Measurements from ENCODE around the gene PRKN. TPM values are rescaled to one million over a fixed set of nuclear protein-coding genes. Genes with fewer than 3 reads are reported as not detected.

The PRKN gene
- total RNA-seq, 1 donor from 2014 or later: 2.6 TPM

GRCh38 chr6:161544801-161545480 is 1182.6 kb downstream of the PRKN start:
- no peaks in the 10 kb centered on the region for H3K4me1 ChIP-seq
- no peaks in the 10 kb centered on the region for H3K9me3 ChIP-seq
- no peaks in the 10 kb centered on the region for H3K36me3 ChIP-seq
- H3K27ac ChIP-seq: no peak overlapping the region
- intact Hi-C loops (cut with DNase I): no loop called here
- no peak overlapping the region for H3K4me3 ChIP-seq
- TF ChIP-seq, protein P1, sequence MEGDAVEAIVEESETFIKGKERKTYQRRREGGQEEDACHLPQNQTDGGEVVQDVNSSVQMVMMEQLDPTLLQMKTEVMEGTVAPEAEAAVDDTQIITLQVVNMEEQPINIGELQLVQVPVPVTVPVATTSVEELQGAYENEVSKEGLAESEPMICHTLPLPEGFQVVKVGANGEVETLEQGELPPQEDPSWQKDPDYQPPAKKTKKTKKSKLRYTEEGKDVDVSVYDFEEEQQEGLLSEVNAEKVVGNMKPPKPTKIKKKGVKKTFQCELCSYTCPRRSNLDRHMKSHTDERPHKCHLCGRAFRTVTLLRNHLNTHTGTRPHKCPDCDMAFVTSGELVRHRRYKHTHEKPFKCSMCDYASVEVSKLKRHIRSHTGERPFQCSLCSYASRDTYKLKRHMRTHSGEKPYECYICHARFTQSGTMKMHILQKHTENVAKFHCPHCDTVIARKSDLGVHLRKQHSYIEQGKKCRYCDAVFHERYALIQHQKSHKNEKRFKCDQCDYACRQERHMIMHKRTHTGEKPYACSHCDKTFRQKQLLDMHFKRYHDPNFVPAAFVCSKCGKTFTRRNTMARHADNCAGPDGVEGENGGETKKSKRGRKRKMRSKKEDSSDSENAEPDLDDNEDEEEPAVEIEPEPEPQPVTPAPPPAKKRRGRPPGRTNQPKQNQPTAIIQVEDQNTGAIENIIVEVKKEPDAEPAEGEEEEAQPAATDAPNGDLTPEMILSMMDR (IDR thresholded peaks at IDR 0.05): no peak
- DNase-seq (ENCODE audit: low spot score in 2 of 2): no peak
- H3K27me3 ChIP-seq: no peaks in the 10 kb centered on the region

DNA sequence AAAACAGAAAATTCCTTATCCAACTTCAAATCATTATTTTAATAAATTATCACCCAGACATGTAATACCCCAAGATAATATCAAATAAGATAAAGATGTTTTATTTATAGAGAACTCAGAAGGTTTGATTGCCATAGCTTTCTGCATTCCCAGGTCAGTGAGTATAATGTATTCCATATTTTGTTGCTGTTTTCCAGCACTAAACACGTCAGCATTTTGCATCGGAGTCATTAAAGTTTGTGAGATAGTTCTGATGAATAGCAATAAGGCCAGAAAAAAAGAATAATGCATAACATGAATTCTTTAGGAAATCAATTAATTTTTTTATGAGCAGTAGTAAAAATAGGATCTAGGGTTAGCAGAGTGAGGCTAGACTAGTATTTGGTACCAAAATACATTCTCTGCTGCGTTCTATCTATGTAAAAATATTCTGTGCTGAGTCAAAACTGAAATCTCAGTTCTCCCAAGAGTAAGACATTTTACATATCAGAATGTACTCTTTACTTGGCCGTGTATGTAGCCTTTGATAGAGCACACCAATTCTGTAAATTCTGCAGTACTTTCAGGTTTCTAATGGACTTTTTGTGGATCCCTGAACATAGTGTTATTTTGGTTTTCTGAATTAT is 1183.8 kb downstream of the PRKN start:
- Histone ChIP-seq H3K27ac (no peak overlapping the region), H3K27me3 (no peaks in the 10 kb centered on the region), H3K4me3 (no peak overlapping the region), H3K4me1 (no peaks in the 10 kb centered on the region), H3K9me3 (no peaks in the 10 kb centered on the region), H3K36me3 (no peaks in the 10 kb centered on the region)
- TF ChIP-seq, protein P1 (IDR thresholded peaks at IDR 0.05): no peak
- intact Hi-C loops (cut with DNase I): no loop called here
- no peak for DNase-seq (ENCODE audit: low spot score in 2 of 2)

DNA sequence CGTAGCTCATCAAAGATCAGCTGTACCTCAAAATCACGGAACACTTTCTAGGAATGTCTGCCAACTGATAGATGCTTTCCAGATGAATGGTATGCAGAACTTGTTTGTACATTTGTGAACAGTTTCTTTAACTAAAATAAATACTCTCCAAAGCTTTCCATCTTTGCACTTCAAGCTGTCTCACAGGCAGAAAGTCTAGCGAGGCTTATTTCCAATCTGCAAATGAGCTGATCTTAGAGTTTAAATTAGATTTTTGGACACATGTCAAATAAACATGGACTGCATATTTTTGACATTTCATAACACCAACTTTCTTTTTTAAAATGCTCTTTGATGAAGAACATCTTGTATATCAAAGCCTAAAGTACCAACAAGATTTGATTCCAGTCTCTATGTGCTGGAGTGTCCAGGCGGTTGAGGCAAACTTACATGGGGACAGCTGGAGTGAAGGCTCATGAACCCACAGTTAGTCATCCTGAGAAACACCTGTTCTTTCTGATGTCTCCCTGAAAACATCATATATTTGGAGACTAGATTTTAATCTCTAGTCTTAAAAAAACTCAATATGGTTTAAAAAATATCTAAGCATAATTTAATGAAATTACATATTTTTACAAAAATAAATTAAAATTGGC is 1185.1 kb downstream of the PRKN start:
- Histone ChIP-seq H3K27ac (no peak overlapping the region), H3K27me3 (no peaks in the 10 kb centered on the region), H3K36me3 (no peaks in the 10 kb centered on the region), H3K4me3 (no peak overlapping the region), H3K4me1 (no peaks in the 10 kb centered on the region), H3K9me3 (no peaks in the 10 kb centered on the region)
- intact Hi-C loops (cut with DNase I): no loop called here
- TF ChIP-seq, protein P1 (IDR thresholded peaks at IDR 0.05): no peak
- no peak for DNase-seq (ENCODE audit: low spot score in 2 of 2)

DNA sequence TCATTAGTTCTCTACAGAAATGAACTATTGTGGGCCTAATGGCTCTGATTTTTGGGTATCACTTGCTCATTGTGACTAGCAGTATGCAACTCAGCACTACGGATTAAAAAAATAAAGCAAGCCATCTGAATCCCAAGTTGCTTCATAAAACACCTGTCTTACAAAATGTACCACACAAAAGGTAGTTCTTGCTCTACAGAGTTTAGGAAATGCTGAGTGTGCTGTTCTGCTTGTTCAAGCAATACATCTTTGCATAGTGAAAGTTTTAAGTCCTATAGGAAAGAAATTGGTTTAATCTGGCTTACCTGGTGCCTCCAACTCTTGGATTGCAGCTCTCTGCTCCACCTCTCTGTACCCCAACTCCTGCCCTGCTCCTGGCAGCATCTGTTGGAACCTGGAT is 1187.0 kb downstream of the PRKN start:
- H3K27me3 ChIP-seq: no peaks in the 10 kb centered on the region
- TF ChIP-seq, protein P1 (IDR thresholded peaks at IDR 0.05): no peak
- no peaks in the 10 kb centered on the region for H3K9me3 ChIP-seq
- no peaks in the 10 kb centered on the region for H3K36me3 ChIP-seq
- no peak overlapping the region for H3K4me3 ChIP-seq
- no peaks in the 10 kb centered on the region for H3K4me1 ChIP-seq
- intact Hi-C loops (cut with DNase I): no loop called here
- no peak overlapping the region for H3K27ac ChIP-seq
- no peak for DNase-seq (ENCODE audit: low spot score in 2 of 2)

DNA sequence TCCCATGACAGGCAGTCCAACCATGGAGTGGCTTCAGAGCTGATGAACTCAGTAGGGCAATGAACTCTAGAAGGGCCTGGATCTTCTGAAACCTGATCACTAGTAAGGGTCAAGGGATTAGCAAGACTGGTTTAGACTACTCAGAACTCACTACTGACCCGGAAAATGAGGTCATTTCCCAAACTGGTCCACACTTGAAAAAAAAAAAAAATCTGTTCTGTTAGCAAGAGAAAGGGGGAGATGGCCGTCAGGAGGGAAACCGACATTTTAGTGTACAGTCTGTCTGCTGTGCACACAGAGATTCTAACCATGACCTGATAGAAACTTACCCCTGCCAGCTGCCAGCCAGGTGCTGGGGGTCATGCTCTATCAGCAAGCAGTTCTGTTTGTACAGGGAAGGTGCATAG is 1191.3 kb downstream of the PRKN start:
- Histone ChIP-seq H3K36me3 (no peaks in the 10 kb centered on the region), H3K4me1 (no peaks in the 10 kb centered on the region), H3K27me3 (no peaks in the 10 kb centered on the region), H3K27ac (no peak overlapping the region), H3K9me3 (no peaks in the 10 kb centered on the region), H3K4me3 (no peak overlapping the region)
- no peak for DNase-seq (ENCODE audit: low spot score in 2 of 2)
- intact Hi-C loops (cut with DNase I): no loop called here
- TF ChIP-seq, protein P1 (IDR thresholded peaks at IDR 0.05): no peak
